ENCODE results near the gene SFRP5.

The SFRP5 gene

GRCh38 chr10:97734021-97734420 lies 37.8 kb downstream of the SFRP5 start:
- DNase-seq = no peak

DNA sequence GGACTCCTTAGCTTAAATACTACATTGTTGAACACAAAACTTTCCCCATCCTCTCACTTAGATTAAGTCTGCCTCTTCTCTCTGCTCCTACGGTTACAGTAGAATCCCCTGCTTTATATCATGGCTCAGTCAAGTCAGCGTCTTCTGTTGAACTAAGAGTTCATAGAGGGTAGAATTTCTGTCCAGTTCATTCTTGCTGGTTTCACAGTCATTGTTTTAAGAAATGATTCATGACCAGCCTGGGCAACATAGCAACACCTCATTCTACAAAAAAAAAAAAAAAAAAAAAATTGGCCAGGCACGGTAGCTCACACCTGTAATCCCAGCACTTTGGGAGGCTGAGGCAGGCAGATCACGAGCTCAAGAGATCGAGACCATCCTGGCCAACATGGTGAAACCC lies 38.5 kb downstream of the SFRP5 start:
- DNase-seq = no peak

- DNase-seq = no peak
Observed at GRCh38 chr10:97732052-97732359, 39.8 kb downstream of the SFRP5 start.

DNA sequence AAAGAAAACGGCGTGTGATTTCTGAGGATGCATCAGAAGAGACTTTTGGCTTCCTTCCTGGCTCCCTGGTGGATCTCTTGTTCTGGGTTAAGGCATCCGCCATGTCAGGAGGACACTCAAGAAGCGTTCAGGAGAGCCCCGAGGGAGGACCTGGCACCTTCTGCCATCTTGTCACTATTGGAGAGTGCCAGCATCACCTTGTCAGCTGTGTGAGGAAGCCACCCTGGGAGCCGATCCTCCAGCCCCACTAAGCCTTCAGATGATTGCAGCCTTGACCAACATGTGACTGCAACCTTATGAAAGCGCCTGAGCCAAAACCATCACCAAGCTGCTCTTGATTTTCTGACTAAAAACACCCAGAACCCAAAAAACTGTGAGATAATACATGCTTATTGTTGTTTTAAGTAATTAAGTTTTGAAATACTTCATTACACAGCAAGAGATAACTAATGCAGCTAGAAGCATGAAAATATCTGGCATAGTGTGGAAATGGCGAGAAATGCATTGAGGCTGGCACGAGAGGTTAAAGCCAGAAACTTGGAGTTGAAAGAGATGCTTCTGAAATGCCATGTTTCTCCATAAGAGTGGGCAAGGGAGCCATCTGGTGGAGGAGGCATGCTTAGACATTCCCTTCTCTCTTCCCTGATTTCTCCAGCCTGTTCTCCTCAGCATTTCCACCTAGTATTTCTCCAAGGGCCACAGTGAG lies 40.3 kb downstream of the SFRP5 start:
- peak; percentile 42 for DNase-seq

DNA sequence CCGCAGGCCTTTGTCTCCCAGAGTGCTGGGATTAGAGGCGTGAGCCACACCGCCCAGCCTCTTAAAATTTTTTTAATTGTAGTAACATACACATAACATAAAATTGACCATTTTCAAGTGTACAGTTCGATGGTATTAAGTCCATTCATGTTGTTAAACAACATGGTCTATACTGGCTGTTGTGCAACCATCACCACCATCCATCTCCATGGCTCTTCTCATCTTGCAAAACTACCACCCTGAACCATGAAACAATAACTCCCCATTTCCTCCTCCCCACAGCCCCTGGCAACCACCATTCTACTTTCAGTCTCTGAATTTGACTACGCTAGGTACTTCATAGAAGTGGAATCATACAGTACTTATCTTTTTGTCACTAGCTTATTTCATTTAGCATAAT lies 42.8 kb downstream of the SFRP5 start:
- DNase-seq = no peak

DNA sequence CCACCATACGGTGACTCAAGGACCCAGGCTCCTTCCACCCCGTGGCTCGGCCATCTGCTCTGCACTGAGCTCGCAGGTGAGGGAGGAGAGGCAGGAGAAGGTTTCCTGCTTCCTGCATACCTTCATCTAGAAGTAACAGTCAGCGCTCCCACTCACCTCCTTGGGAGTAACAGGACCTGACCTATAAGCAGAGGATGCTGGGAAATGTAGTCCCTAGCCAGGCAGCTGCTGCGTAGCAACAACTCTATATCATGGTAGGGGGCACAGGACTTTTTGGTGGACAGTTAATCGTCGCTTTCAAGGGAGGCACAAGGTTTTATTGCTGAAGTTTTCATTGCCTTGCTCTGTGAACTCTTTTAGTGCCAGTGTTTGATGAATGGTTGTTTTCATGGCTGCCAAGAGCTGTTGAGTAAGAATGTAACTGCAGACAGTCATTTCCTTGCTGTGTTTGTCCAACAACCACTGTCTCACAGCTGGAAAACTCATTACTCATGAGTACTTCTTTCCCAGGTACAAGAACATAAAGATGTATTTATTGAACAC lies 45.1 kb downstream of the SFRP5 start:
- DNase-seq = peak; percentile 74

GRCh38 chr10:97724341-97724941 lies 47.4 kb downstream of the SFRP5 start:
- DNase-seq = peak; percentile 68

GRCh38 chr10:97723001-97723400 lies 48.8 kb downstream of the SFRP5 start:
- no peak for DNase-seq

GRCh38 chr10:97721871-97722780 lies 49.7 kb downstream of the SFRP5 start:
- DNase-seq = no peak

DNA sequence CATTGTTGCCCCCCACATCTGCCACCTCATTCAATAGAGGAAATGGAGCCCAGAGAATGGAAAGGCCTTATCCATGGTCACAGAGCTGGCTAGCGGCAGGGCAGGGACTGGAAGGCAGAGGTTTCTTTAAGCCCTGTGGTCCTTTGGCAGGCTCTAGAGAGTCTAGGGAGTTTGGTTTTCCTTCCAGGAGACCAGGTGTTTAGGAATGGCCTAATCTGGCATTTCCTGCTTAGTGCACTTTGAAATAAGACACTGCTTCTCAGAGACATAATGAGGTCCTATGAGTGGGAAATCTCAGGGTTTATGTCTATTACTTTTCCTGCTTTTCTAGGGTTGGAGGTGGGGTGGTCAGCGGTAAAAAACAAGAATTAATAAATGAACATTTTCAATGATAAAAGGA lies 52.2 kb downstream of the SFRP5 start:
- DNase-seq = no peak

- peak; percentile 78 for DNase-seq
Observed at GRCh38 chr10:97718659-97719142, 53.1 kb downstream of the SFRP5 start.

GRCh38 chr10:97718178-97718577 lies 53.6 kb downstream of the SFRP5 start:
- no peak for DNase-seq

DNA sequence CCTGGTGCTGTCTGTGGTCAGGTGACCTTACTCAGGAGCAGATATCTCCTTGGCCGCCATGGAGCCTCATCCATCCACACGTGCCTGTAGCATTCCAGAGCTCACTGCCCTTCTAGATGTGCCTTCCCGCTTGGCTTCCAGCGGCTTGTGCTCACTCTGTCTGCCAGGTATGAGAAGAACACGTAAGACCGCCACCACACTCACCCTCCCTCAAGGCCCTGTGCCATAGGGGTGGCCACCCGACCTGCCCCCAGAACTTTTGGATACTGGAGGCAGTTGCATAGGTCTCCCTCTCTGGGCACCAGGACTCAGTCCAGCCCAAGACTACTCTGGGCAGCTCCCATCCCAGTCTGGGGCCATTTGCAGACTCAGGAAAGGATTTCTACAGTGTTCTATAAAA lies 54.2 kb downstream of the SFRP5 start:
- DNase-seq = no peak
